Measurements from ENCODE around the gene UCP3.

- TF ChIP-seq, protein P1, sequence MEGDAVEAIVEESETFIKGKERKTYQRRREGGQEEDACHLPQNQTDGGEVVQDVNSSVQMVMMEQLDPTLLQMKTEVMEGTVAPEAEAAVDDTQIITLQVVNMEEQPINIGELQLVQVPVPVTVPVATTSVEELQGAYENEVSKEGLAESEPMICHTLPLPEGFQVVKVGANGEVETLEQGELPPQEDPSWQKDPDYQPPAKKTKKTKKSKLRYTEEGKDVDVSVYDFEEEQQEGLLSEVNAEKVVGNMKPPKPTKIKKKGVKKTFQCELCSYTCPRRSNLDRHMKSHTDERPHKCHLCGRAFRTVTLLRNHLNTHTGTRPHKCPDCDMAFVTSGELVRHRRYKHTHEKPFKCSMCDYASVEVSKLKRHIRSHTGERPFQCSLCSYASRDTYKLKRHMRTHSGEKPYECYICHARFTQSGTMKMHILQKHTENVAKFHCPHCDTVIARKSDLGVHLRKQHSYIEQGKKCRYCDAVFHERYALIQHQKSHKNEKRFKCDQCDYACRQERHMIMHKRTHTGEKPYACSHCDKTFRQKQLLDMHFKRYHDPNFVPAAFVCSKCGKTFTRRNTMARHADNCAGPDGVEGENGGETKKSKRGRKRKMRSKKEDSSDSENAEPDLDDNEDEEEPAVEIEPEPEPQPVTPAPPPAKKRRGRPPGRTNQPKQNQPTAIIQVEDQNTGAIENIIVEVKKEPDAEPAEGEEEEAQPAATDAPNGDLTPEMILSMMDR (IDR thresholded peaks at IDR 0.05) = no peak
- TF ChIP-seq POLR2A (IDR thresholded peaks at IDR 0.05) = no peak
These were observed 20.7 kb downstream of the UCP3 start for GRCh38 chr11:73988227-73988626.
